ENCODE results near the gene CPLANE2. TPM values are rescaled to one million over a fixed set of nuclear protein-coding genes. Genes with fewer than 3 reads are reported as not detected.

The CPLANE2 gene
- total RNA-seq, 4 donors from 2014 or later, result 6.6 to 45.8 (median 11.0) TPM

GRCh38 chr1:16254263-16254928 lies 17.4 kb upstream of the CPLANE2 start:
- H3K27me3 ChIP-seq, result no peaks in the 10 kb centered on the region
- peaks cover 0 to 57% of the 10 kb centered on the region in 2 donors for H3K36me3 ChIP-seq
- H3K4me1 ChIP-seq, result peaks cover 17 to 40% (median 18%) of the 10 kb centered on the region in 3 donors
- H3K4me3 ChIP-seq, result no peak overlapping the region
- H3K9me3 ChIP-seq, result no peaks in the 10 kb centered on the region
- peak overlapping the region; percentile 23 to 83 (median 54) for H3K27ac ChIP-seq
- 74 to 82% methylated on average over 3 to 4 of the region's 4 CpGs for WGBS, 2 donors (ENCODE audit: low coverage in 1 of 2)
- ATAC-seq, result no peak
- no peak for TF ChIP-seq CTCF (IDR thresholded peaks at IDR 0.05)
- no peak for TF ChIP-seq POLR2A (IDR thresholded peaks at IDR 0.05)
- no peak for TF ChIP-seq EP300 (IDR thresholded peaks at IDR 0.05)
- no peak for TF ChIP-seq POLR2AphosphoS5 (IDR thresholded peaks at IDR 0.05)

GRCh38 chr1:16253332-16253922 lies 16.4 kb upstream of the CPLANE2 start:
- H3K4me3 ChIP-seq, result no peak overlapping the region
- peak overlapping the region; percentile 7 to 83 (median 54) for H3K27ac ChIP-seq
- ATAC-seq, result no peak
- H3K27me3 ChIP-seq, result no peaks in the 10 kb centered on the region
- peaks cover 25 to 50% (median 27%) of the 10 kb centered on the region in 3 donors for H3K4me1 ChIP-seq
- no peak for TF ChIP-seq CTCF (IDR thresholded peaks at IDR 0.05)
- TF ChIP-seq POLR2A (IDR thresholded peaks at IDR 0.05), result no peak
- TF ChIP-seq EP300 (IDR thresholded peaks at IDR 0.05), result no peak
- no peak for TF ChIP-seq POLR2AphosphoS5 (IDR thresholded peaks at IDR 0.05)
- H3K9me3 ChIP-seq, result no peaks in the 10 kb centered on the region
- H3K36me3 ChIP-seq, result peaks cover 0 to 57% of the 10 kb centered on the region in 2 donors
- WGBS, 2 donors (ENCODE audit: low coverage in 1 of 2), result 82 to 90% methylated on average over 4 to 5 of the region's 5 CpGs

GRCh38 chr1:16252912-16253311 lies 15.9 kb upstream of the CPLANE2 start:
- TF ChIP-seq EP300 (IDR thresholded peaks at IDR 0.05) (no peak), POLR2AphosphoS5 (IDR thresholded peaks at IDR 0.05) (no peak)
- 76 to 94% methylated on average over 2 of the region's 2 CpGs for WGBS, 2 donors (ENCODE audit: low coverage in 1 of 2)
- Histone ChIP-seq H3K36me3 (peaks cover 0 to 57% of the 10 kb centered on the region in 2 donors), H3K9me3 (no peaks in the 10 kb centered on the region), H3K27ac (peak overlapping the region; percentile 7 to 83 (median 54)), H3K4me3 (no peak overlapping the region), H3K4me1 (peaks cover 30 to 55% (median 32%) of the 10 kb centered on the region in 3 donors), H3K27me3 (no peaks in the 10 kb centered on the region)
- no peak for ATAC-seq

GRCh38 chr1:16251381-16251780 lies 14.4 kb upstream of the CPLANE2 start:
- Histone ChIP-seq H3K4me1 (peaks cover 38 to 64% (median 41%) of the 10 kb centered on the region in 3 donors), H3K36me3 (peaks cover 0 to 60% of the 10 kb centered on the region in 2 donors), H3K27ac (peak overlapping the region; percentile 82 to 93 (median 85)), H3K9me3 (no peaks in the 10 kb centered on the region), H3K4me3 (no peak overlapping the region), H3K27me3 (no peaks in the 10 kb centered on the region)
- no peak for ATAC-seq
- 63 to 80% methylated on average over 1 to 6 of the region's 10 CpGs for WGBS, 2 donors (ENCODE audit: low coverage in 1 of 2)
- no peak for TF ChIP-seq POLR2AphosphoS5 (IDR thresholded peaks at IDR 0.05)
- no peak for TF ChIP-seq EP300 (IDR thresholded peaks at IDR 0.05)
- TF ChIP-seq POLR2A (IDR thresholded peaks at IDR 0.05), result no peak
- no peak for TF ChIP-seq CTCF (IDR thresholded peaks at IDR 0.05)

GRCh38 chr1:16250524-16251251 lies 13.7 kb upstream of the CPLANE2 start:
- H3K36me3 ChIP-seq, result peaks cover 0 to 57% of the 10 kb centered on the region in 2 donors
- no peaks in the 10 kb centered on the region for H3K9me3 ChIP-seq
- WGBS, 2 donors (ENCODE audit: low coverage in 1 of 2), result 27 to 53% methylated on average over 4 to 13 of the region's 15 CpGs
- H3K4me3 ChIP-seq, result no peak overlapping the region
- H3K27ac ChIP-seq, result peak overlapping the region; percentile 82 to 93 (median 85)
- TF ChIP-seq POLR2AphosphoS5 (IDR thresholded peaks at IDR 0.05), result peak; percentile 47
- no peak for TF ChIP-seq EP300 (IDR thresholded peaks at IDR 0.05)
- peak; percentile 41 for ATAC-seq
- H3K4me1 ChIP-seq, result peaks cover 38 to 68% (median 41%) of the 10 kb centered on the region in 3 donors
- H3K27me3 ChIP-seq, result no peaks in the 10 kb centered on the region

All from gastroesophageal sphincter (tissue), 4 donors.